Embryonic facial prominence (tissue), 1 donor: ENCODE results near the gene BRME1.
"Not testable (repeated sequence)": the region's sequence is repeated elsewhere in the genome, so short reads cannot be mapped to it uniquely, and the experiment has no call there.

Experiments
- DNase-seq: peaks from one replicate; pipeline ENCODE4 v3.0.0-alpha.2; 2016; ENCODE audit errors: extremely low spot score

Gene BRME1

DNA sequence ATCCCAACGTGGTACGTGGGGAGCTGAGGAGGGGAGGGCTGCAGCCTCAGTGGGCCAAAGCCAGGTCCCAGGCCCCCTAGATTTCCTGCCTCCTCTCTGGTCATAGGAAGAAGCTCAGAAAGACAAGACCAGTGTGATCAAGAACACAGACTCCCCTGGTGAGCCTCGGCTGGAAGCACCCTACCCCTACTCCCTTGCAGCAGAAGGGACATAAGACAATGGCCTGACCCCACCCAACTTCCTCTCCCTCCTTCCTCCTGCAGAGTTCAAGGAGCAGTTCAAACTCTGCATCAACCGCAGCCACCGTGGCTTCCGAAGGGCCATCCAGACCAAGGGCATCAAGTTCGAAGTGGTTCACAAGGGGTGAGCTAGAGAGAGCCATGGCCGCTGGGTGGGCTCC lies 20.8 kb upstream of the BRME1 start:
- no peak for DNase-seq

DNA sequence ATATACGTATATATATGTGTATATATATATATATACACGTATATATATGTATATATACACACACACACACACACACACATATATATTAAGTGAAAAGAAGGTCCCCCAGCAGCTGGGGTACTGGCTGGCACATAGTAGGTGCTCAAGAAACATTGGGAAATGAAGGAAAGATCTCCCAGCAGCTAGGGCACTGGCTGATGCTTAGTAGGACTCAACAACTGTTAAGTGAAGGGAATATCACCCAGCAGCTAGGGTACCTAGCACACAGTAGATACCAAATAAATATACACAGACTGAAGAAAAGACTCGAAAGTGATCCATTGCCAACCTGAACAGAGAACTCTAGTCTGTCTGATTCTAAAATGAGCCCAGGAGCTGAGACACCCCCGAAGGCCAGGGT lies 20.1 kb upstream of the BRME1 start:
- no peak for DNase-seq

DNA sequence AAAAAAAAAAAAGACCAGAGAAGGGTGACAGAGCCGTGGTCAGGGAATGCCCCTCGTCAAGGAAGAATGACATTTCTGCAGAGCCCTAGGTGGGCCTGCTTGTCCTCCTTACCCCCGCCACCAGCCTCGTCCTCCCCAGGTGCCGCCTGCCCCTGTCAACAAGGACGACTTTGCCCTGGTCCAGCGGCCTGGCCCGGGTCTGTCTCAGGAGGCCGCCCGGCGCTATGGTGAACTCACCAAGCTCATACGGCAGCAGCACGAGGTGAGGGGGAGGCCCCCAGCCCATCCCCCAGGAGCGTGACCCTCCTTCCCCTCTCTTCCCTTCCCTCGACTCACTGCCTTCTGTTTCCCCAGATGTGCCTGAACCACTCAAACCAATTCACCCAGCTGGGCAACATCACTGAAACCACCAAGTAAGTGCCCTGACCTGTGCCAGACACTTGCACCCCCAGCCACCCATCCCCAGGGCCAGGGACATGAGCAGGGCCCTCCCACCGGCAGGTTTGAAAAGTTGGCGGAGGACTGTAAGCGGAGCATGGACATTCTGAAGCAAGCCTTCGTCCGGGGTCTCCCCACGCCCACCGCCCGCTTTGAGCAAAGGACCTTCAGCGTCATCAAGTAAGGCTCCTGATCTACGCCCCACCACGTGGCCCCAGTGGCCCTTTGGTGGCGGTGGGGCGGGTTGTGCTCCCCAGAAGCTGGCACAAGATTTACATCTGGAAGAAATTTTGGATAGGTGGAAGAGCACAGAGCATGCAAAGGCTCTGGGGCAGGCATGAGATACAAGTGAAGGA lies 17.5 kb upstream of the BRME1 start:
- no peak for DNase-seq

DNA sequence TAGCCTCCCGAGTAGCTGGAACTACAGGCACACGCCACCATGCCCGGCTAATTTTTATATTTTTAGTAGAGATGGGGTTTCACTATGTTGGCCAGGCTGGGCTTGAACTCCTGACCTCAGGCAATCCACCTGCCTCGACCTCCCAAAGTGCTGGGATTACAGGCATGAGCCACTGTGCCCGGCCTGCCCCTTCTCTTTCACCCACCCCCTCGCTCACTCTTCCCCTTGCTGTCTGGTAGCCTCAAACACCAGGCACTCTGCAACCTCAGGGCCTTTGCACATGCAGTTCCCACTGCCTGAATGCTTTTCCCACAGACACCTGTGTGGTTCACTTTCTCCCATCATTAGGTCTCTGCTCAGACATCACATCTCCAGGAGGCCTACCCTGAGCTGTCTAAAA lies 16.2 kb upstream of the BRME1 start:
- not testable (repeated sequence) for DNase-seq

DNA sequence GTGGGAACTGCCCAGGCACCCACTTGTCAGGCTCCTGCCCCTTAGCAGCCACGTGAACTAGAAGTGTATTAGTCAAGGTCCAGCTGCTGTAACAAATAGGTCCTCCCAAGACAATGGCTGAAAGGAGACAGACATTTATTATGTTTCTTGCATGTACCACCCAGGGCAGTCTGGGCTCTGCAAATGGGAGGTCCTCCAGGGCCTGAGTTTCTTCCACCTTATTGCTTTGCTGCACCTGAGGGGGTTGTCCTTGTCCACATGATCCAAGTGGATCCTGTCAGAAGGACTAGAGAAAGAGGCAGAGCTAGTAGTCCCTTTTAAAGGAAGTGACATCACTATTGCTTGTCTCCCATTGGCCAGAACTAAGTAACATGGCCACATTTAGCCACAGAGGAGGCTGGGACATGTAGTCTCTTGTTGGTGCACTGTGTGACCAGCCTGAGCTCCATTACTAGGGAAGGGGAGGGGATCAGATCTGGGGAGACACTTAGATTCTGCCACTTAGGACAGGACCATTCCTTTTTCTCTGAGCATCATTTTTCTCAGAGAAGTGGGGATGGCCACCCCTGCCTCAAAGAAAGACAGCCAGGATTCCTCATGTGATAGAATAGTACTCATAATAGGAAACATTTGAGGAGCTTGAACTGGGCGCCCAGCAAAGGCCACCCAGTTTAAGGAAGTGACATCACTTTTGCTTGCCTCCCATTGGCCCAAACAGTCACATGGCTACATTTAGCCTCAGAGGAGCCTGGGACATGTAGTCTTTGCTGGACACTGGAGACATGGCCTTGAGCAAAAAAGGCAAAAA lies 15.2 kb upstream of the BRME1 start:
- no peak for DNase-seq

DNA sequence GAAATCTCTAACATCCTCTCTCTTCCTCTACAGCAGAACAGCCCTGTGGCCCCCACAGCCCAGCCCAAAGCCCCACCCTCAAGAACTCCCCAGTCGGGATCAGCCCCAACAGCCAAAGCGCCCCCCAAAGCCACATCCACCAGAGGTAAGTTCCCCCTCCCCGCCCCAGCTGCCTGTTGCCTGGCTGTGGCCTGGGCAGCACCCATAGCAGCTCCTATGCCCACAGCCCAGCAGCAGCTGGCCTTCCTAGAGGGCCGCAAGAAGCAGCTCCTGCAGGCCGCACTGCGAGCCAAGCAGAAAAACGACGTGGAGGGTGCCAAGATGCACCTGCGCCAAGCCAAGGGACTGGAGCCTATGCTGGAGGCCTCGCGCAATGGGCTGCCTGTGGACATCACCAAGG lies 14.6 kb upstream of the BRME1 start:
- no peak for DNase-seq

DNA sequence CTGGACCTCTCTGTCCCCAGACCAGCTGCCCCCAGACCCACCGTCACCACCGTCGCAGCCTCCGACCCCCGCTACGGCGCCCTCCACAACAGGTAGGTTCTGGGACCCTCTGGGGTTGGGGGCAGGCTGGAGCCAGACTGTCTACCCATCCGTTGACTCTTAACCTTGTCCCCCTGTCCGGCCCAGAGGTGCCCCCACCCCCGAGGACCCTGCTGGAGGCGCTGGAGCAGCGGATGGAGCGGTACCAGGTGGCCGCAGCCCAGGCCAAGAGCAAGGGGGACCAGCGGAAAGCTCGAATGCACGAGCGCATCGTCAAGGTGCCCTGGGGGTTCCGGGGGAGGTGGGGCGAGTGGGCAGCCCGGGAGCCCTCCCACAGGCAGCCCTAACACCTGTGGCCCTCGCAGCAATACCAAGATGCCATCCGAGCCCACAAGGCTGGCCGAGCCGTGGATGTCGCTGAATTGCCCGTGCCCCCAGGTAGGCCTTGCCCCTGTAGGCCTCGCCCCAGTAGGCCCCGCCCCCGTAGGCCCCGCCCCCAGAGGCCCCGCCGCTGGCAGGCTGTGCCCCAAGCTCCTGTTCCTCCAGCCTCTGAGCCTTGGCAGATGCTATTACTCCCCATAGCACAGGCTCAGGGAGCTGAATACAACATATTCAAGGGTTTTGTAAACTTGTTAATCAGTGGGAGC lies 13.0 kb upstream of the BRME1 start:
- DNase-seq = no peak

DNA sequence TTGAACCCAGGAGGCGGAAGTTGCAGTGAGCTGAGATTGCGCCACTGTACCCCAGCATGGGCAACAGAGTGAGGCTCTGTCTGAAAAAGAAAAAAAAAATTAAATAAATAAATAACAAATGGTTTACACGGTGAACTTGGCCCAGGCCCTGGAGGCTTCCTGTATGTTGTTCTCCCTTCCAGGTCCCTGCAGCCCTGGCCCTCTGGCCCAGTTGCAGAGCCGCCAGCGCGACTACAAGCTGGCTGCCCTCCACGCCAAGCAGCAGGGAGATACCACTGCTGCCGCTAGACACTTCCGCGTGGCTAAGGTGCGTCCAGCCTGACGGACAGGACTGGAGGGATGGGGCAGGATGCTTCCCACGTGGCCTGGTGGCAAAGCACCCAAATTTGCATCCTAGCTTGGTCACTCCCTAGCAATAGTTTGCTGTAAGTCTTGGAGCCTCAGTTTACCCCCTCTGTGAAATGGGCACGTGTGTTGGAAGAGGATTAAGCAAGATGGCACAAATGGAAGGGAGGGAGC lies 12.0 kb upstream of the BRME1 start:
- DNase-seq = no peak

DNA sequence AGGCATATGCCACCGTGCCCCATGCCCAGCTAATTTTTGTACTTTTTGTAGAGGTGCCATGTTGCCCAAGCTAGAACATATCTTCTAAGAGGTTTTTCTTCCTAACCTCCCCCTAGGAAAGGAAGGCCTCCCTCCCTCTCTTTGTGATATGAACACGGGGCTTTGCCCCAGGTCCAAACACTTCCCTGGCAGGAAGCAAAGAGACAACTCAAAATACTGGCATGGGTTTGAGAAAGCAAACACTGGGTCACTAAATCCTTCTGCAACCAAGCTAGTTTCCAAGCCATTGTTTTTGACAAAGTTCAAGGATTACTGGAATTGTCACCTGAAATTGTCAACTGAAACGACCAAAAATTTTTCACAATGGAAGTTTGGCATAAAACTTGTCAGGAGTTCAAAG lies 8.9 kb upstream of the BRME1 start:
- no peak for DNase-seq

DNA sequence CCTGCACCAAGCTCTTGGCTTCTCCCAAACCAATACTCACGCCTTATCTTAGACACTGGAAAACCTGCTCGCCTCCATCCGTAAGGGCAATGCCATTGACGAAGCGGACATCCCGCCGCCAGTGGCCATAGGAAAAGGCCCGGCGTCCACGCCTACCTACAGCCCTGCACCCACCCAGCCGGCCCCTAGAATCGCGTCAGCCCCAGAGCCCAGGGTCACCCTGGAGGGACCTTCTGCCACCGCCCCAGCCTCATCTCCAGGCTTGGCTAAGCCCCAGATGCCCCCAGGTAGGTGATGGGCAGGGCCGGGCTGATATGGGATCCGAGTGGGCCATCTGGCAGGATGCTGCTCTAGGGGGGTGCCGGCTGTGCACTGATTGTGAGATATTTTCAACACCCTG lies 7.4 kb upstream of the BRME1 start:
- no peak for DNase-seq

DNA sequence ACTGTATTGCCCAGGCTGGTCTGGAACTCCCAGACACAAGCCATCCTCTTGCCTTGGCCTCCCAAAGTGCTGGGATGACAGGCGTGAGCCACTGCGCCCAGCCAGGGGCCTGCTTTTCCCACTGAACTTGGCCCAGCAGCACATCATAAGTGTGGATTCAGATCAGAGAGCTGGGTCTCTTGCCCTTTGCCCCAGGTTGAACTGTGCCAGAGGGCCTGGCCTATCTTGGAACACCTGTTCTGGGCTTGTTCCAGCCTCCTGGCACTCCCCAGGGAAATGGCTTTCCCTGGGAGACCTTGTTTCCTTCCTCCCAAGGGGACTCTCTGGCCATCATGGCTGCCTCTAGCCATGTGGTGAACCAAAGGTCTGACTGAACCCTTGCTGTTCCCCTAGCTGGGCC lies 3.5 kb upstream of the BRME1 start:
- no peak for DNase-seq

DNA sequence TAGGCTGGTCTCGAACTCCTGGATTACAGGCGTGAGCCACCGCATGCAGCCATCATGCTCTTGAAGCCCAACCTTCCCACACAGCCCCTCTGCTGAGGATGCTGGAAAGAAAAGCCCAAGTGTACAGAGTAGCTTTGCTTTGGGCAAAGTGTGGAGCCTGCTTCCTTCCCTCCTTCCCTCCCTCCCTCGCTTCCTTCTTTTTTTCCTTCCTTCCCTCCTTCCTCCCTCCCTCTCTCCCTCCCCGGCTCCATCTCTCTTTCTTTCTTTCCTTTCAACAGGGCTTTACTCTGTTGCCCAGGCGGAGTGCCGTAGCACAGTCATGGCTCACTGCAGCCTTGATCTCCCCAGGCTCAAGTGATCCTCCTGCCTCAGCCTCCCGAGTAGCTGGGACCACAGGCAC lies 2.8 kb upstream of the BRME1 start:
- DNase-seq = no peak

DNA sequence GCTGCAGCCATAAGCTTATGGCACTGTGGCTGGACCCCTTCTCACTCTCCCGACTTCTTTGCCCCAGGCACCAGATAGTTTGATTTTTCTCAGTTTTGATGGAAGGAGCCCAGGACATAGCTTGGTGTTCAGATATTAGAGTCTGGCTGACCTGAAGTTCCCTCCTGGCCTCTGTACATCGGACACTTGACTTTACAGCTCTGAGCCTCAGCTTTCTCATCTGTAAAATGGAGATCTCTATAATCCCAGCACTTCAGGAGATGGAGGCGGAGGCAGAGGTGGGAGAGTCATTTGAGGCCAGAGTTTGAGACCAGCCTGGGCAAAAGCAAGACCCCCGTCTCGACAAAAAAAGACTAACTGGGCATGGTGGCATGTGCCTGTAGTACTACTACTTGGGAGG lies 993 bp upstream of the BRME1 start:
- DNase-seq = no peak

DNA sequence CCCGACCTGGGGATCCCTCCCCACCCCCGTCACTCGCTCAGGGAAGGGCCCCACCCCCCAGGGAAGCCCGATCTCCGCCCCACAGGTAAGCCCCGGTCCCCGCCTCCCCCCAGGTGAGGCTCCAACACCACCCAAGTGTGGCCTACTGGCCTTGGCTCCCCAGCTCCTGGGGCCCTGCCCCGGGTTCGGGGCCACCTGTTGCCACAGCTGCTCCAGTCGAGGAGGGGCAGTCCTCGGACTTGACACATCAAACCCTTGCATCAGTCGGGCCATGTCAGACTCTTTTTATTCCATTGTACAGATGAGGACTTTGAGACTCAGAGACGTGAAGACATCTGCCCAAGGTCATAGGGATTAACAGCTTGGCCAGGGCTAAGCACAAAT lies 596 bp upstream of the BRME1 start:
- no peak for DNase-seq

DNA sequence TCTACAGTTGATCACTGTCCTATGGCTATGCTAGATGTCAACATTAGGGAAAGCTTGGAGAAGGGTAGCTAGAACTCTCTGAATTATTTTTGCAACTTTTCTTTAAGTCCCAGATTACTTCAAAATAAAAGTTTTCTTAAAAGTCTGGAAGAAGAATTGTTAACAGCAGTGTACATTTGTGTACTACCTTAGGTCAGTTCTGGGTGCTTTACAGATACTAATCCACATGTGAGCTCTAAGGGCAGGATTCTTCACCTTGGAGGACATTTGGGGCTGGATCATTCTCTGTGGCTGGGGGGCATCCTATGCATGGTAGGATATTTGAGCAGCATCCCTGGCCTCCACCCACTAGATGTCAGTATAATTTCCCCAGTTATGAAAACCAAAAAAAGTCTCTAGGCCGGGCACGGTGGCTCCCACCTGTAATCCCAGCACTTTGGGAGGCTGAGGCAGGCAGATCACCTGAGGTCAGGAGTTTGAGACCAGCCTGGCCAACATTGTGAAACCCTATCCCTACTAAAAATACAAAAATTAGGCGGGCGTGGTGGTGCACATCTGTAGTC lies 2.8 kb downstream of the BRME1 start:
- no peak for DNase-seq

DNA sequence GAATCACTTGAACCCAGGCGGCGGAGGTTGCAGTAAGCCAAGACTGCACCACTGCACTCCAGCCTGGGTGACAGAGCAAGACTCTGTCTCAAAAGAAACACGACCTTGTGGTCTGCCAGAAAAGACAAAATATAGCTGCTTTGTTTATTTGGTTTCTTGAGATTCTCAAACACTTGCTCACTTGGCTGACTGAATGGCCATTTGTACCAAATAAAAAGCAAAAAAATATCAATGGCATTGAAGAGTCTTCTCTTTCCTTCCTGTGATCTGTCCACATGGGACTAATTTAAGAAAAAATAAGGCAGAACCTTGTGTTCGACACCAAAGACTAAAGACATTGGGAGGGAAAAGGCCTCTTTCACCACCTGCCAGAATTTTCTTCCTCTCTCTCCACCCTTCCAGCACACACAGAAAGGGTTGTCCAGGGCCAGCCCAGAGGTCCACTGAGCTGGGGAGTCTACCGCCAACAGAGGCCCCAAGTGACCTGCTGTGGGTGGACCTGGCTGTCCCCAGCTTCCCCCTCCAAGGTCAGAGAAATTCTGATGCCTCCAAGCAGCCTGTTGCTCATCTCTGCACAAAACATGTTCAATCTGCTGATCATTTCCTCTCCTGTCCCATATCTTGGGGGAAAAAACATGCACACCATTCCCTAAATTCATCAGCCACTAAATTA lies 5.9 kb downstream of the BRME1 start:
- no peak for DNase-seq

DNA sequence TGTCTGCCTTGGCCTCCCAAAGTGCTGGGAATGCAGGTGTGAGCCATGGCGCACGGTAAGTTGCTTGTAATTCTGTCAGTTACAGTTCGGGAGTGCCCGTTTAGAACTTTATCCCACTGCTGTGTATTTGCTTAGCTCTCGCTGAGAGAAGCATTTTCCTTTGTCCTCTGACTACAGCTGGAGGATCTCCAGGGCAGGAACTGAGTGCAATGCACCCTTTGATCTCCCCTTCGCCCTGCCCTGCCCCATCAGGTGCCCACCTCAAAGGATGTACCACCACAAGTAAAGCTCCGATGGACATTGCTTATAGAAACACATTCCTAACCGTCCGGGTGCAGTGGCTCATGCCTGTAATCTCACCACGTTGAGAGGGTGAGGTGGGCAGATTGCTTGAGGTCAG lies 6.5 kb downstream of the BRME1 start:
- DNase-seq = no peak

DNA sequence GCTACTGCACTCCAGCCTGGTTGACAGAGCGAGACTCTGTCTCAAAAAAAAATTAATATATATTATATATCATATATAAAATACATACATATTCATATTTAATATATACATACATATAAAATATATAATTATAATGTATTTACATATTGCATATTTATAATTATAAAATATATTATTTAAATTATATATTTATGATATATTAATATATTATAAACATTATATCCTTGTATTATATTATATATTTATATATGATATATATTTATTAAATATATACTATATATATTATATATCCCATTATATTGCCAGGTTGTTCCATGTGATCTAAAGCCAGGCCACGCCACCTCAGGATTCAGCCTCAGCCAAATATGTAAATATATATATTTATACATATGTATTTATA lies 9.7 kb downstream of the BRME1 start:
- no peak for DNase-seq

DNA sequence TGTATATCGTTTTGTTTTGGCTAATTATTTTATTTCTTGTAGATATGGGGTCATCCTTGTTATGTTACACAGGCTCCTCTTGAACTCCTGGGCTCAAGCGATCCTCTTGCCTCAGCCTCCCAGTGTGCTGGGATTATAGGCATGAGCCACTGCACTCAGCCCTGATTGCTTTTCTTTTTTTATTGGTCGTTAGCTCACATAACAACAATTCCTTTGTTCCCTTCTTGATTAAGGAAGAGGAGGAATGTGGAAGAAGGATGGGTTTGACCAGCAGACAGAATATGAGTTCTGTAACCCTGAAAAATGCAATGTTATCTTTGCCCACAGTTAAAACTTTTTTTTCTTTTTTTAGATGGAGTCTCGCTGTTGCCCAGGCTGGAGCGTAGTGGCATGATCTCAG lies 11.4 kb downstream of the BRME1 start:
- DNase-seq = no peak

DNA sequence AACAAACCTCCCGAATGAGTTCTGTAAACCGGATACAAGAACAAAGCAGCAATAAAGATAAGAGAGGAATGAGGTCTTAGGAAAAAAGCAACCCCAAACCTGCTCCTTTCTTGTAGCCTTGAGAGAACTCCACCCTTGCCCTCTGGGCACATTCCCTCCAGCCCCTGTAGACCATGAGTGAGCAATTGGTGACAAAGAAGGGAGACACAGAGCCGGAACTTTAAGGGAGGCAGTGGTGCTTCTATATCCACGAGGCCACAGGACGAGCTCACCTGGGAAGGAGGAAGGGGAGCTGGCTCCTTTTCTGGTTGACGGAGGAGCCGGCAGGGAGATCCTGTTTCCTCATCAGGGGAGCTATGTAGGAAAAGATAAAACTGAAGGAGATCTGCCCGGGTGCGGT lies 13.0 kb downstream of the BRME1 start:
- no peak for DNase-seq

DNA sequence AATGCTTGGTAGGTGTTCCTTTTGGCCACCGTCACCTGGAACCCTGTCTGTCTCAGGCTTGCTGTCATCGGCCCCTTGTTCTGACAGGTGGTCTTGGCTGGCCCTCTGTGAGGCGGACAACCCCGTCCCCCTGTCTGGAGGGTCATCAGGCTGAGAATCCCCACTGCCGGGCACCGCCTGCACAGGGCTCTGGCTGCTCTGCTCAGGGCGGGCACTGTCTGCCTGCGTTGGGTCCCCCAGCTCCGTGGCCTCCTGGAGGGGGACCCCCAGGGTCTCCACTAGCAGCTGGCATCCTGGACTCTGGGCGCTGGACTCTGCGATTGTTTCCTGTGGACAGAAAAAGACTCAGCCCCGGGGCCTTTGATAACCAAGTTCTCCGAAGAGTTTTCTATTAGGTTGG lies 15.8 kb downstream of the BRME1 start:
- DNase-seq = no peak

DNA sequence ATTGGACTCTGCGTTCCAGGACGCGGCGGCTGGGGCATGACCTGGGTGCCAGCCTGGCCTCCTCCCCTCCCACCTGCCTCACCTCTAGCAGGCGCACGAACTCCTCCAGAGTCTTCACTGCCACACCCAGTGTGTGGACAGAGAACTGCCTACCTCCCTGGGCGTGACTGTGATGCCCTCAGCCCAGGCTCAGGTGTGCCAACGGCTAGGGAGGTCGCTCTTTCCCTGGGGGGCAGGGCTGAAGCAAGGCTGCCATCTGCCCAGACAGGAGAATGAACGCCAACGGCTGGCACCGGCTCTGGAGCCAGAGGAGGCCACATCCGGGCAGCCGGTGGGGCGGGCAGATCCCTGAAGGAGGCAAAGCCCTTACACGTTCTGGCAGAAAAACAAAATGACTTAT lies 17.6 kb downstream of the BRME1 start:
- DNase-seq = no peak
